Fibroblast of pulmonary artery (primary cell): ENCODE data around the gene MFGE8.

Experiments used
- DNase-seq: peaks from one replicate; pipeline ENCODE4 v3.0.0-alpha.2; 2010; ENCODE audit warnings: low read depth
- H3K4me3 ChIP-seq: replicated peaks from 2 replicates; pipeline ENCODE4 v1.5.1; 2011; ENCODE audit warnings: low read depth, mild to moderate bottlenecking, control low read depth, low read length, moderate library complexity
- CTCF ChIP-seq: IDR thresholded peaks from 2 replicates; pipeline ENCODE4 v1.5.1; 2011; ENCODE audit warnings: mild to moderate bottlenecking, control low read depth, low read length, inconsistent platforms; ENCODE audit errors: missing control alignments

The MFGE8 gene

GRCh38 chr15:88897456-88898194 lies 15.6 kb downstream of the MFGE8 start:
- no peak overlapping the region for H3K4me3 ChIP-seq
- peak; percentile 79 for DNase-seq
- TF ChIP-seq CTCF = peak; percentile 61

GRCh38 chr15:88897142-88897455 lies 16.1 kb downstream of the MFGE8 start:
- no peak overlapping the region for H3K4me3 ChIP-seq
- no peak for TF ChIP-seq CTCF
- DNase-seq = no peak

GRCh38 chr15:88896333-88897033 lies 16.7 kb downstream of the MFGE8 start:
- no peak for DNase-seq
- TF ChIP-seq CTCF = no peak
- H3K4me3 ChIP-seq = no peak overlapping the region

- H3K4me3 ChIP-seq = peak within 1 kb of the TSS; percentile 57
- TF ChIP-seq CTCF = no peak
- DNase-seq = peak; percentile 40
These were observed 18.1 kb downstream of the MFGE8 start, which contains the start of gene HAPLN3 for GRCh38 chr15:88894819-88895767. Gene HAPLN3, minus strand, starts transcription at chr15:88895544. Its CDS starts 8,246 bp downstream, at chr15:88887298.

GRCh38 chr15:88894348-88894818 lies 18.8 kb downstream of the MFGE8 start:
- TF ChIP-seq CTCF = peak; percentile 69
- peak; percentile 51 for DNase-seq
- H3K4me3 ChIP-seq = peak overlapping the region; percentile 57

GRCh38 chr15:88891540-88892254 lies 21.5 kb downstream of the MFGE8 start:
- DNase-seq = no peak
- no peak overlapping the region for H3K4me3 ChIP-seq
- no peak for TF ChIP-seq CTCF
